Endodermal cell (in vitro differentiated cells): Measurements from ENCODE around the gene RFC5. TPM values are rescaled to one million over a fixed set of nuclear protein-coding genes. Genes with fewer than 3 reads are reported as not detected.

Experiments
- DNase-seq: peaks from one replicate; pipeline ENCODE4 v3.0.0-alpha.2; 2017
- H3K27ac ChIP-seq: 2 replicates; pipeline ENCODE4 v1.5.1; 2013; ENCODE audit warnings: mild to moderate bottlenecking, low read depth, low read length, moderate library complexity
- H3K27me3 ChIP-seq: 2 replicates; pipeline ENCODE4 v1.6.1; 2013; ENCODE audit warnings: mild to moderate bottlenecking, low read length, moderate library complexity; ENCODE audit not compliant: insufficient read depth, control insufficient read depth, poor library complexity, severe bottlenecking
- H3K36me3 ChIP-seq: 2 replicates; pipeline ENCODE4 v1.7.0; 2013; ENCODE audit warnings: mild to moderate bottlenecking, low read length, moderate library complexity; ENCODE audit not compliant: control insufficient read depth, insufficient read depth
- H3K4me1 ChIP-seq: one replicate; pipeline ENCODE4 v1.7.0; 2013; ENCODE audit warnings: low read length; ENCODE audit not compliant: control insufficient read depth, insufficient read depth
- H3K4me3 ChIP-seq: 2 replicates; pipeline ENCODE4 v1.5.1; 2013; ENCODE audit warnings: mild to moderate bottlenecking, low read length, moderate library complexity
- H3K9ac ChIP-seq: 2 replicates; pipeline ENCODE4 v1.6.1; 2013; ENCODE audit warnings: mild to moderate bottlenecking, low read length, moderate library complexity; ENCODE audit not compliant: poor library complexity, severe bottlenecking; ENCODE audit errors: extremely low read depth
- H3K9me3 ChIP-seq: 2 replicates; pipeline ENCODE4 v1.6.1; 2013; ENCODE audit warnings: mild to moderate bottlenecking, low read length, moderate library complexity; ENCODE audit not compliant: control insufficient read depth
- H3K27ac Mint-ChIP-seq: 2 replicates; pipeline ENCODE4 v1.8.0; 2020; ENCODE audit warnings: mixed read lengths
- H3K27me3 Mint-ChIP-seq: 2 replicates; pipeline ENCODE4 v1.8.0; 2021; ENCODE audit warnings: mild to moderate bottlenecking, mixed read lengths; ENCODE audit not compliant: insufficient read depth
- H3K36me3 Mint-ChIP-seq: 2 replicates; pipeline ENCODE4 v1.8.0; 2020; ENCODE audit warnings: low read depth, mixed read lengths
- H3K4me1 Mint-ChIP-seq: 2 replicates; pipeline ENCODE4 v1.8.0; 2020; ENCODE audit warnings: mixed read lengths
- H3K4me3 Mint-ChIP-seq: 2 replicates; pipeline ENCODE4 v1.8.0; 2020; ENCODE audit warnings: mild to moderate bottlenecking, moderate library complexity, mixed read lengths
- H3K9me3 Mint-ChIP-seq: 2 replicates; pipeline ENCODE4 v1.8.0; 2020; ENCODE audit warnings: mild to moderate bottlenecking, mixed read lengths
- WGBS, 2 experiments: methylation state at CpG; one replicate each; pipeline versions ENCODE4 v1.1.5 to v1.1.7; 2013; ENCODE audit warnings: missing lambda C conversion rate in 2 of 2, mixed read lengths in 1 of 2; ENCODE audit not compliant: insufficient coverage in 1 of 2, insufficient read length in 1 of 2; 5-methylcytosine and 5-hydroxymethylcytosine counted together
- total RNA-seq, 2 donors: library from RNA; stranded (reverse); fragmentation: NEBNext Ultra II Directional in 1 of 2; extraction: Animal tissue kit (Norgen Biotek cat#: 25700) in 1 of 2; gene quantifications; 2 replicates in 1 of 2; 3 replicates in 1 of 2; pipeline ENCODE4 v1.2.1, GENCODE V29; 2021
- TF ChIP-seq, protein P1 (sequence below): fragments of 200-600 bp; sonication (generic); conservative IDR thresholded peaks from 2 replicates; pipeline ENCODE4 v1.5.0; 2021; ENCODE audit warnings: antibody characterized with exemption, mild to moderate bottlenecking

RFC5 gene
- total RNA-seq, 2 donors from 2014 or later = 32.2 to 46.2 TPM

- Histone ChIP-seq H3K36me3 (peaks cover 77% of the 10 kb centered on the region), H3K4me3 (no peak overlapping the region), H3K27me3 (no peaks in the 10 kb centered on the region), H3K27ac (no peak overlapping the region), H3K4me1 (no peaks in the 10 kb centered on the region), H3K9ac (no peak overlapping the region), H3K9me3 (no peaks in the 10 kb centered on the region)
- TF ChIP-seq, protein P1, sequence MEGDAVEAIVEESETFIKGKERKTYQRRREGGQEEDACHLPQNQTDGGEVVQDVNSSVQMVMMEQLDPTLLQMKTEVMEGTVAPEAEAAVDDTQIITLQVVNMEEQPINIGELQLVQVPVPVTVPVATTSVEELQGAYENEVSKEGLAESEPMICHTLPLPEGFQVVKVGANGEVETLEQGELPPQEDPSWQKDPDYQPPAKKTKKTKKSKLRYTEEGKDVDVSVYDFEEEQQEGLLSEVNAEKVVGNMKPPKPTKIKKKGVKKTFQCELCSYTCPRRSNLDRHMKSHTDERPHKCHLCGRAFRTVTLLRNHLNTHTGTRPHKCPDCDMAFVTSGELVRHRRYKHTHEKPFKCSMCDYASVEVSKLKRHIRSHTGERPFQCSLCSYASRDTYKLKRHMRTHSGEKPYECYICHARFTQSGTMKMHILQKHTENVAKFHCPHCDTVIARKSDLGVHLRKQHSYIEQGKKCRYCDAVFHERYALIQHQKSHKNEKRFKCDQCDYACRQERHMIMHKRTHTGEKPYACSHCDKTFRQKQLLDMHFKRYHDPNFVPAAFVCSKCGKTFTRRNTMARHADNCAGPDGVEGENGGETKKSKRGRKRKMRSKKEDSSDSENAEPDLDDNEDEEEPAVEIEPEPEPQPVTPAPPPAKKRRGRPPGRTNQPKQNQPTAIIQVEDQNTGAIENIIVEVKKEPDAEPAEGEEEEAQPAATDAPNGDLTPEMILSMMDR = no peak
- WGBS, 2 experiments = 80 to 94% methylated on average over 2 to 3 of the region's 3 CpGs
- Mint-ChIP-seq H3K36me3 (peaks cover 55% of the 10 kb centered on the region), H3K27me3 (no peaks in the 10 kb centered on the region), H3K4me3 (no peak overlapping the region), H3K27ac (no peak overlapping the region), H3K9me3 (no peaks in the 10 kb centered on the region), H3K4me1 (peaks cover 4% of the 10 kb centered on the region)
- no peak for DNase-seq
Measured at GRCh38 chr12:118022728-118023109, 6.2 kb downstream of the RFC5 start.

DNA sequence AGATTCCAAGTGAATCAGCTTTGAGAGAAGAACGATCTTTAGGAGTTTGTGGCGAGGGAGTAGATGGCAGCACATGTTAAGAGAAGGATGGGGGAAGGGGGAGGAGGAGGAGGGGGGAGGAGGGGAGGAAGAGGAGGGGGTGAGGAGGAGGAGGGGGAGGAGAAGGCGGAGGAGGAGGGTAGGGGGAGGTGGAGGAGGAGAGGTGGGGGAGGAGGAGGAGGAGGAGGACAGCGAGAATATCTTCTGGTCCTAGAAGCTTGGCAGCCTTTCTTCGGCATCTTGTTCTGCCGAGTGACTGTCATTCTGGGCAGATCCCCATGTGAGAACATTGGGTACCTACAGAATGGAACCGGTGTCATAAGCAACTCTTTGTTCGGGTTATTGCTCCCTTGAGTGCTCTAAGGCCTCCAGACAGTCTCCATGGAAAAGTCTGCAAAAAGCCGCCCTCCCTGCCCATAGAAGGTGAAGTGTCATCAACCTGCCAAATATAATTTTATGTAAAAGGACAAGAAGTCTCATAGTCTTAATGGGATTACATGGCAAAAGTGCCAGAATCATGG is 6.9 kb downstream of the RFC5 start:
- TF ChIP-seq, protein P1 = no peak
- H3K36me3 ChIP-seq = peaks cover 82% of the 10 kb centered on the region
- no peak overlapping the region for H3K27ac ChIP-seq
- Mint-ChIP-seq H3K36me3 (peaks cover 57% of the 10 kb centered on the region), H3K9me3 (no peaks in the 10 kb centered on the region), H3K4me3 (no peak overlapping the region), H3K27me3 (no peaks in the 10 kb centered on the region), H3K4me1 (no peaks in the 10 kb centered on the region), H3K27ac (no peak overlapping the region)
- H3K9ac ChIP-seq = no peak overlapping the region
- H3K9me3 ChIP-seq = no peaks in the 10 kb centered on the region
- no peaks in the 10 kb centered on the region for H3K27me3 ChIP-seq
- 88 to 95% methylated on average over 6 to 7 of the region's 9 CpGs for WGBS, 2 experiments
- no peaks in the 10 kb centered on the region for H3K4me1 ChIP-seq
- no peak overlapping the region for H3K4me3 ChIP-seq
- DNase-seq = no peak

DNA sequence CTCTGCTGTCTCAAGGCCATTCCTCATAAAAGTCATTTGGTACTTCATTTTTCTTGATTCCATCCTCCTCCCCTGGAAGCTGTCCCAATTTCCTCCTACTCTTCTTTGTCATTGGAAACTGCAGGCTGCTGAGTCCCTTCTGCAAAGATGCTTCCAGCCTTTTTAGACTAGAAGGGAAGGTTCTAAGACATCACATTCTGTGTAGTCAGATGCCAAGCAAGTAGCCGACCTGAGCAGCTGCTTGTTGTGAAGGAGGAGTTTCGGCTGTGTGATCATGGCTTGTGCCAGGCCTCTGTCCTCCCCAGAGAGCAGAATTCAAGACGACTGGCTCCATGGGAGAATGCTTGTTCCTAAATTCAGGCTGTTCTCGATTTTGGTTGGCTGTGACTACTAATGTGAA is 8.7 kb downstream of the RFC5 start:
- H3K27me3 Mint-ChIP-seq = no peaks in the 10 kb centered on the region
- Histone ChIP-seq H3K9me3 (no peaks in the 10 kb centered on the region), H3K27ac (no peak overlapping the region), H3K36me3 (peaks cover 84% of the 10 kb centered on the region), H3K9ac (no peak overlapping the region), H3K4me3 (no peak overlapping the region), H3K27me3 (no peaks in the 10 kb centered on the region), H3K4me1 (no peaks in the 10 kb centered on the region)
- no peak for DNase-seq
- TF ChIP-seq, protein P1 = no peak
- no peaks in the 10 kb centered on the region for H3K4me1 Mint-ChIP-seq
- peaks cover 65% of the 10 kb centered on the region for H3K36me3 Mint-ChIP-seq
- no peak overlapping the region for H3K27ac Mint-ChIP-seq
- no peaks in the 10 kb centered on the region for H3K9me3 Mint-ChIP-seq
- WGBS, 2 experiments = 83 to 93% methylated on average over 4 of the region's 4 CpGs
- no peak overlapping the region for H3K4me3 Mint-ChIP-seq
